Measurements from ENCODE around the gene INO80.

The INO80 gene

GRCh38 chr15:40984406-40984805, 131.7 kb downstream of the INO80 start:
- no peak for TF ChIP-seq CTCF (IDR thresholded peaks at IDR 0.05; ENCODE audit: extremely low read depth, insufficient read depth, missing control alignments)
- in situ Hi-C loops (cut with MboI; ENCODE audit: low pct_unique_long_range_greater_than_20kb, low sequenced_read_pairs, unreplicated experiment) = no loop called here
- DNase-seq (ENCODE audit: low spot score) = no peak

- no peak for DNase-seq (ENCODE audit: low spot score)
- TF ChIP-seq CTCF (IDR thresholded peaks at IDR 0.05; ENCODE audit: extremely low read depth, insufficient read depth, missing control alignments) = no peak
- in situ Hi-C loops (cut with MboI; ENCODE audit: low pct_unique_long_range_greater_than_20kb, low sequenced_read_pairs, unreplicated experiment) = no loop called here
Measured at GRCh38 chr15:40982855-40983254, 133.2 kb downstream of the INO80 start.

GRCh38 chr15:40981186-40981585, 134.9 kb downstream of the INO80 start:
- TF ChIP-seq CTCF (IDR thresholded peaks at IDR 0.05; ENCODE audit: extremely low read depth, insufficient read depth, missing control alignments) = no peak
- in situ Hi-C loops (cut with MboI; ENCODE audit: low pct_unique_long_range_greater_than_20kb, low sequenced_read_pairs, unreplicated experiment) = no loop called here
- no peak for DNase-seq (ENCODE audit: low spot score)

GRCh38 chr15:40978562-40978961, 137.5 kb downstream of the INO80 start:
- DNase-seq (ENCODE audit: low spot score) = no peak
- in situ Hi-C loops (cut with MboI; ENCODE audit: low pct_unique_long_range_greater_than_20kb, low sequenced_read_pairs, unreplicated experiment) = no loop called here
- TF ChIP-seq CTCF (IDR thresholded peaks at IDR 0.05; ENCODE audit: extremely low read depth, insufficient read depth, missing control alignments) = no peak

GRCh38 chr15:40978141-40978540, 137.9 kb downstream of the INO80 start:
- DNase-seq (ENCODE audit: low spot score) = no peak
- in situ Hi-C loops (cut with MboI; ENCODE audit: low pct_unique_long_range_greater_than_20kb, low sequenced_read_pairs, unreplicated experiment) = no loop called here
- TF ChIP-seq CTCF (IDR thresholded peaks at IDR 0.05; ENCODE audit: extremely low read depth, insufficient read depth, missing control alignments) = no peak

GRCh38 chr15:40976819-40977218, 139.3 kb downstream of the INO80 start:
- in situ Hi-C loops (cut with MboI; ENCODE audit: low pct_unique_long_range_greater_than_20kb, low sequenced_read_pairs, unreplicated experiment) = no loop called here
- TF ChIP-seq CTCF (IDR thresholded peaks at IDR 0.05; ENCODE audit: extremely low read depth, insufficient read depth, missing control alignments) = no peak
- DNase-seq (ENCODE audit: low spot score) = no peak

- TF ChIP-seq CTCF (IDR thresholded peaks at IDR 0.05; ENCODE audit: extremely low read depth, insufficient read depth, missing control alignments) = no peak
- no peak for DNase-seq (ENCODE audit: low spot score)
- in situ Hi-C loops (cut with MboI; ENCODE audit: low pct_unique_long_range_greater_than_20kb, low sequenced_read_pairs, unreplicated experiment) = no loop called here
Measured at GRCh38 chr15:40974879-40975278, 141.2 kb downstream of the INO80 start.
